DOHH2 (cell line): ENCODE results near the gene SPAG16.

ENCODE experiments used
- EZH2phosphoT487 ChIP-seq: fragments of 200-600 bp; sonication (generic); IDR thresholded peaks from 2 replicates; pipeline ENCODE4 v1.6.1; 2017; ENCODE audit warnings: borderline replicate concordance, mild to moderate bottlenecking, antibody characterized with exemption, low read length, moderate library complexity, mixed read lengths
- TF ChIP-seq, protein P1 (sequence below): fragments of 200-600 bp; sonication (generic); IDR thresholded peaks from one replicate; pipeline ENCODE4 v1.5.1; 2014; ENCODE audit warnings: antibody characterized with exemption, mild to moderate bottlenecking, low read depth, low read length; ENCODE audit not compliant: poor library complexity, severe bottlenecking

DNA sequence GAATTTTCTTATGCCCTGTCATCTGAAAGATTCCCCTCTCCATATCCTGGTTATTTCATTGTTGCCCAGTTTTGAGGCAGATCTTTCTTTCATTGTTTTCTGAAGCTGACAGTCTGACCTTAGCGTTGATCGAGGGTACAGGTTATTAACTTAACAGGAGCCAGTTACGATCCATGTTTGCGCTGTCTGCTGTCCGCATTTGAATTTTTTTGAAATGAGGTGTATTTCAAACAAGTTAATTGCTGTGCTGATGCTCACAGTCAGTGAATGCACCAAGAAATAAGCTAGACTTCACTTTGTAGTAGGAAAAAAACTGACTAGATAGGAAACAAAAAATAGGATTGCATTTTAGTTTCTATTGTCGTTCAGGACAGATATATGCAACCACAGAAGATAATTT, 34.8 kb upstream of the SPAG16 start:
- TF ChIP-seq, protein P1, sequence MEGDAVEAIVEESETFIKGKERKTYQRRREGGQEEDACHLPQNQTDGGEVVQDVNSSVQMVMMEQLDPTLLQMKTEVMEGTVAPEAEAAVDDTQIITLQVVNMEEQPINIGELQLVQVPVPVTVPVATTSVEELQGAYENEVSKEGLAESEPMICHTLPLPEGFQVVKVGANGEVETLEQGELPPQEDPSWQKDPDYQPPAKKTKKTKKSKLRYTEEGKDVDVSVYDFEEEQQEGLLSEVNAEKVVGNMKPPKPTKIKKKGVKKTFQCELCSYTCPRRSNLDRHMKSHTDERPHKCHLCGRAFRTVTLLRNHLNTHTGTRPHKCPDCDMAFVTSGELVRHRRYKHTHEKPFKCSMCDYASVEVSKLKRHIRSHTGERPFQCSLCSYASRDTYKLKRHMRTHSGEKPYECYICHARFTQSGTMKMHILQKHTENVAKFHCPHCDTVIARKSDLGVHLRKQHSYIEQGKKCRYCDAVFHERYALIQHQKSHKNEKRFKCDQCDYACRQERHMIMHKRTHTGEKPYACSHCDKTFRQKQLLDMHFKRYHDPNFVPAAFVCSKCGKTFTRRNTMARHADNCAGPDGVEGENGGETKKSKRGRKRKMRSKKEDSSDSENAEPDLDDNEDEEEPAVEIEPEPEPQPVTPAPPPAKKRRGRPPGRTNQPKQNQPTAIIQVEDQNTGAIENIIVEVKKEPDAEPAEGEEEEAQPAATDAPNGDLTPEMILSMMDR = no peak
- TF ChIP-seq EZH2phosphoT487 = no peak
